ENCODE measurements around the gene ISG20.
"Not testable (repeated sequence)": the region's sequence is repeated elsewhere in the genome, so short reads cannot be mapped to it uniquely, and the experiment has no call there.

The ISG20 gene

DNA sequence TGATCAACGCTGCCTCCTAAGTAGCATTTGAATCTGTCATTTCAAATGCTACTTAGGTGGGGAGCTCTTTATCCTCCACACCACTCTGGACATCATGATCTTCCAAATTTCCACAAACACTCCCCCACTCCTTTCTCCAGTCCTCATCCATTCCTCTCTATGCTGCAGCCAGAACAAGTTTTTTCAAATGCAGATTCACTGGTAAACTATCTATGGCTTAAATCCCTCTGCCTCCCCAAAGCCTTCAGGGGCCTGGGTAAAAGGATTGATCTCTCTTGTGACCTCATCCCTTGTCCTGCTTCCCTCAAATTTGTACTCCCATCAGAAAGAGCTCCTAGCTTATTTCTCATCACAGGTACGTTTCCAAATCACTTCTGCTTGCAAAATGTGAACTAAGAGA, 19.0 kb upstream of the ISG20 start:
- DNase-seq = no peak

DNA sequence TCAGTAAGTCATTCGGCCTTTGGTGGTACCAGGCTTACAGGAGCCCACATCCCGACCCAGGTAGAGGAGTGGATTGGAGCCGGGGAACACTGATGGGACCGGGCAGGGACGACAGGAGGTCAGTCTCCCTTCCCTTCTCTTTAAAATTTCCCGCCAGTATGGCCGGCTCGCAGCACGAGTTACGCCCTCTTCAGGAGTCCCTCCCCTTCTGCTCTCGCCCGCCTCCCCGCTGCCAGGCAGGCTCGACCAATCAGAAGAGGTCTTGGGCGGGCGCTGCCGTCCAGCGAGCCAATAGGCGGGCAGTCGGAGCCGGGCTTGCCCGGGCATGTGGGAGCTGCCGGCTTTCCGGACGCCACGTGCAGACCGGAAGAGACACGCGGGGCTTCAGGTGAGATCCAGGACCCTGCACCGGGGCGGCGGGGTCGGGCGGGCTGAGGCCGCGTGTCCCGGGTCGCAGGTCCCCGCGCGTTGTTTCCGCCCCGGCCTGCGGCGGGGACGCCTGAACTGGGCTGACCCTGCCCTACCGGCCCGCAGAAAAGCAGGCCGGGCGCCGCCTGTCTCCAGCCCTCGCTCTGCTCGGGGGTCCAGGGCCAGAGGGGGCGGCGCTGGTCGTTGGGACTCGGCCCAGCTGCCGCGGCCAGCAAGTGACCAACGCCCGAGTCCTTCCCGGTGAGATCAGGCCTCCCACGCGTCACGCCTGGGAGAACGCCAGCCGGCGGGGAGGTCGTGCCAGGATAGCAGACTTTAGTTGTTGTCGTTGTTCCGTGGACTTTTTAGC, 17.6 kb upstream of the ISG20 start, which contains the start of gene AEN:
Gene AEN (plus strand): TSS at position 346 of the 778 bp plus-strand sequence. CDS start 4,870 bp downstream, outside the sequence.
- DNase-seq = peak; percentile 98

DNA sequence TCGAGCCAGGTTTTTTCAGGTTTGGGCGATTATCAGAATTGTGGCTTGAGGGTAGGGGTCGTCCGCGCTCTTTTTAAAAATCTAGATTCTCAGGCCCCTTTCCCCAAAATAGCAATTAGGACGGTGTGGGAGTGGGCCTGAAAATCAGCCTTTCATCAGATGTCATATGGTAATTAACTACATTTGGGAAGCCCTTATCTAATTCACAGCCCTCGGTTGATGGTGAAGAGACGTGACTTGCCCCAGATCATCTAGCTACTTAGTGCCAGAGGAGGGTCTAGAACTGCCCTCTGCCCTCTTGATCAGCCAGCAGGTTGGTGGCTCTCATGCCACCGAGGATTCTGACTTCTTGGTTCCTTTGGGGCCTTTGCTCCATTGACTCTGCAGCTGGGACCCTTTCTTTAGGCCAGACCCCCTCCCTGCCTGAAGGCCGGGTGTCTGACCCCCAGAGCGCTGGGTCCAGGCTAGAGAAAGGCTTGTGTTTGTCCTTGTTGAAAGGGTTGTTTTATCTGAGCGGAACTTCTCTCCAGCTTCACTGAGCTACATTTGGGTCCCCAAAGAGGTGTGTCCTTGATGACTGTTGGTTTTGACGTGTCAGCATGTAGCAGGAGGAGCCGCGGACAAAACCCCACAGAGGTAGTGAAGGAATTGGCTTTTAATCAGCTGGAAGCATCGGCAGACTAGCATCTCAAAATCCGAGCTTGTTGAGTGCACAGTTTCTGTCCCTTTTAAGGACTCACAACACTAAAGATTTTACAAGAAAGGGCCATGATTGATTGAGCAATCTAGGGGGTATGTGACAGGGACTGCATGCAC, 16.8 kb upstream of the ISG20 start:
- no peak for DNase-seq

DNA sequence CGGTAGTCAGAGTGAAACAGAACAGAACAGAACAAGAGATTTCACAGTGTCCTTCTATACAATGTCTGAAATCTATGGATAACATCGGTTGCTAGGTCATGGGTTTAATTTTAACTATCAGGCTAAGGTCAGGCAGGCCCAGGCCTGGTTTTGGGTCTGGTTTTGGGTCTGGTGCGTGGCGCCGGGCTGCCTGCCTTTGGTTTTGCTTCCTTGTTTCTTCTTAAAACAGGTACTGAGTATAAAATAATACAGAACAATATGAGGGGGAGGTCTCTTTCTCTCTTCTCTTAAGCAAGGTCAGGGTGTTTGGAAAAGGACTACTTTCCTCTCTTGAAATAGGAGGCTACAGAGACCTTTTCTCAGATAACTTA, 16.2 kb upstream of the ISG20 start:
- no peak for DNase-seq

DNA sequence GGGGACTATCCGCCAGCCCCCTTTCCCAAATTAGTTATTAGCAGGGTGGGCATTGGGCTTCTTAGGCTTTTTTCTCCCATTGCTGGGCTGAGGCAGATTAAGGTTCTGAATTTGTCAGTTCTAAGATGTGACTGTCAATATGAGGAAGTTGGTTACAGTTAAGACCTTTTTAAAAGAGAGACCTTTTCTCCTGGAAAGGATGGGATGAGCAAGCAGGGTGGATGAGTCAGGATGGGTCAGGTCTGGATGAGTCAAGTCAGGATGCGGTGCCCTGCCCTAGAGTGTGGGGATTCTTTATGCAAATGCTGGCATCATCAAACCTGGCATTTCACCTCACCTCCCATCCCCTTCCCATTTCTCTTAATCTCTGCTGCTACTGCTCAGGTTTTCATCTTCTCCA, 15.8 kb upstream of the ISG20 start:
- no peak for DNase-seq

DNA sequence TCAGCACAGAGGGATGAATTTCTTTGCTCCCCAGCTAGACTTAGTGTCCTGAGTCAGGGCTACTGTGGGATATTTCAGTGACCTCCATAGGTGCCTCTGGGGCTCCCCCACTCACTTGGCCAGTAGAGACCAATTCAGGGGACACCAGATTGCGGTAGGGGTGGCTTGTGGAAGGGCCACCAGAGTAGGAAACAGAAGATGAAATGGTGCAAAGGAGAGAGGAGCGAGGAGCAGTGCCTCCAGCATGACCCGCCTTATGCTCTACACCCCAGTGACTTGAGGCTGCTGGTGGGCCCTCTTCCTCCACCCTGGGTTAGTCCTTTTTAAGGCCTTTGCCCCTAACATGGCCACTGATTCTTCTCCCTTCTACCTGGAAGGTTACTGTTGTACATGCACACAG, 15.2 kb upstream of the ISG20 start:
- no peak for DNase-seq

DNA sequence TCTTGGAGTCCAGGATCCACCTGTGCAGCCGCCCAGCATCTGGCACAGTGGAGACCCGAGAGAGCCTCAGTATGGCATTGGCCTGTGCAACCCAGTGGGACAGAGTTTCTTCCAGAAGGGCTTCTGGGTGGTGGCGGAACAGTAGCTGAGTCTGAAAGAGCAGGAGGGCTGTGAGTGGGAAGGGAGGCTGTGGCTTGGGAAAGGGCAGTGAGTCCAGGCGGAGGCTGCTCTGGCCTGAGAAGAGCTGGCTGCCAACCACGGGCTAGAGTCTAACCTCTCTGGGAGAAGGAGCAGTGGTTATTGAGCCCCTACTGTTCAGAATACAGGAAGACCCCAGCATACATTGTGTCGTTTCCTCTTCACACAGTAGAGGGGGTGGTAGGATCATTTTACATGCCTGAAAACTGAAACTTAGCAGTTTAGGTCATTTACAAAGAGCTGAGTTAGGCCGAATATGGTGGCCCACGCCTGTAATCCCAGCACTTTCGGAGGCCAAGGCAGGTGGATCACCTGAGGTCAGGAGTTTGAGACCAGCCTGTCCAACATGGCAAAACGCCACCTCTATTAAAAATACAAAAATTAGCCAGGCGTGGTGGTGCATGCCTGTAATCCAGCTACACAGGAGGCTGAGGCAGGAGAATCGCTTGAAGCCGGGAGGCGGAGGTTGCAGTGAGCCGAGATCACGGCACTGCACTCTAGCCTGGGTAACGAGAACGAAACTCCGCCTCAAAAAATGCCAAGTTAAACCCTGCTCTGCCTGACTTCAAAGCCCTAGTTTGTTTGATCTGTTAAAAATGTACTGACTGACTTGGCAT, 14.5 kb upstream of the ISG20 start:
- no peak for DNase-seq

DNA sequence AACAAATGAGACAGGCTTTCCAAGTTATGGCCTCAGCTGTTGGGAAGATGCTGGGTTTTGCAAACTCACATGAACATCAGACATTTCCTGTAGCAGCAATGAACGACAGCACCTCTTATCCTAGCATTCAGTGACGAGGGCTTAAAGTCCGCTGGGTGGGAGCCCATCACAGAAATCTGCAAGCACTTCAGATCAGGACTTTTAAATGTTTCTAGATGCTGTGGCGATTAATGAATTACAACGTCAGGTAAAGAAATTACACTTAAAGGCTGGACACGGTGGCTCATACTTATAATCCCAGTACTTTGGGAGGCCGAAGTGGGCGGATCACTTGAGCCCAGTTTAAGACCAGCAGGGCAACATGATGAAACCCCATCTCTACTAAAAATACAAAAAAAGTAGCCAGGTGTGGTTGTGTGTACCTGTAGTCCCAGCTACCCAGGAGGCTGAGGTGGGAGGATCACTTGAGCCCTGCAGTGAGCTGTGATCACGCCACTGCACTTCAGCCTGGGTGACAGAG, 13.8 kb upstream of the ISG20 start:
- no peak for DNase-seq

DNA sequence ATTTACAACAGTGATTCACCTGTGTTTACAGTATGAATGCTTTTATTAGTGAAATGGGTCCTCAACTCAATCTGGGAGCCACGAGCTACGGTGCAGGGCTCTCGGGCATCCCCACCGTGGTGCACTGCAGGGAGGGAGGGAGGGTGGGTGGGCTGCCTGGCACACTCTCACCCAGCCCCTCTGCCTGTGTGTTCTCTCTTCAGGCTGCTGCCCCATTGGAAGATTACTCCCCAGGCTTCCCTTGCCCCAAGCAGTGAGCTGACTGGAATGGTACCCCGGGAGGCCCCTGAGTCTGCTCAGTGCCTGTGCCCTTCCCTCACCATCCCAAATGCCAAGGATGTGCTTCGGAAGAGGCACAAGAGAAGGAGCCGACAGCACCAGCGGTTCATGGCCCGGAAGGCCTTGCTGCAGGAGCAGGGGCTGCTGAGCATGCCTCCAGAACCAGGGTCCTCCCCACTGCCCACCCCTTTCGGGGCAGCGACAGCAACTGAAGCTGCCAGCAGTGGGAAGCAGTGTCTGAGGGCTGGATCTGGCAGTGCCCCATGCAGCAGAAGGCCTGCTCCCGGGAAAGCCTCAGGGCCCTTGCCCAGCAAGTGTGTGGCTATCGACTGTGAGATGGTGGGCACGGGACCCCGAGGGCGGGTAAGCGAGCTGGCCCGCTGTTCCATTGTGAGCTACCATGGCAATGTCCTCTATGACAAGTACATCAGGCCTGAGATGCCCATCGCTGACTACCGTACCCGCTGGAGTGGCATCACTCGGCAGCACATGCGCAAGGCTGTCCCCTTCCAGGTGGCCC, 12.7 kb upstream of the ISG20 start:
- DNase-seq = no peak

DNA sequence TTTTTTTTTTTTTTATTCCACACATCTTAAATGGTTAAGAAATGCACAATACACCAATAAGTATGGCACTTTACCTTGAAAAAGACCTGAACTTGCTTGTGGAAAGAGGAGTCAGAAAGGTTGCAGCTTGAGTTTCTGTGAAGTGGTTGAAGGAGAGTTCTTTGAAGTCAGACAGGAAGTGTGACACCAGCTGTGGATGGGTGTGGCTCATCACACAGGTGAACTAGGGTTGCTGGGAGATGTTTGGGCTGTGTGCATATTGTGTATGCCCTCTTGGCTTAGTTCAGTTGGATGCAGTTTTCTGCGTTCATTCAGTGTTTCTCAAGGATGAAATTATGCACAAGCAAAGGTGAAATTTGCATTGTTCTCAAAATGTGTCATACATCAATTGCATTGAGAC, 11.4 kb upstream of the ISG20 start:
- no peak for DNase-seq

DNA sequence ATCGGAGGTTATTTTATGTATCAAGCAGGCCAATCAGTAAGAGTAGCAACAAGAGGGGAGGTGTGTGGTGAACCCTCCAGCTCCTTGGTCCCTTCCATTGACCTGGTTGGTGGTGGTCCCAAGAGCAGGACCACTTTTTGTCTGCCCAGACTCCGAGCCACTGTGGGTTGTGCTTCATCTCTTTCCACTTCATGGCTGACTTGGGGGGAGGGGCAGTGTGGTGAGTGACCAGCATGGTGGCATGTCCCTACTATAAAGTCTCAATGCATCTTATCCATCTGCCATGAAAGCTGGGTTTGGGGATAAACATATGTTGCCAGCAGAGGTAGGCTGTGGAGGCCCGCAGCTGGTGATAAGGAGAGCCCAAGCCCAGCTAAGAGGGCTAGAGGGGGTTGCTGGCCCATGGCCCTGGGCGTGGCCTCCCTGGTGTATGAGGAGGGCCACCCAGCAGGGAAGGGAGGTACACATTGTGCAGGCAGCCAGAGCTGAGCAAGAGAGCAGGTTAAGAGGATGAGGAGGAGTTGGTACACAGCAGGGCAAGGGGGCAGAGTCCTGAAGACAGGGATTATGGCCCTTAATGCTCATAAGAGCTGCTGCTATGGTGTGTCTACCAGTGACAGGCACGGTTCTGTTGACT, 10.7 kb upstream of the ISG20 start:
- no peak for DNase-seq

DNA sequence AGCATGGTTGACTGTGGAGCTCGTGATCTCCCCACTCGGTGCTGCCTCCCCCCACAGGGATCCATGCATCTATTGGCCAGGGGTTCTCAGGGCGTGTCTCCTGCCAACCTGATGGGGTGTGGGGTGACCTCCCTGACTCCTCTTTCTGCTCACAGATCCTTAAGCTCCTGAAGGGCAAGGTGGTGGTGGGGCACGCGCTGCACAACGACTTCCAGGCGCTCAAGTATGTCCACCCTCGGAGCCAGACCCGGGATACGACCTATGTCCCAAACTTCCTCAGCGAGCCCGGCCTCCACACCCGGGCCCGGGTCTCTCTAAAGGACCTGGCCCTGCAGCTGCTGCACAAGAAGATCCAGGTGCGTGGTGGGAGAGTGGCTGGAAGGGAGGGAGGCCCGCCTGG, 9.7 kb upstream of the ISG20 start:
- DNase-seq = no peak

DNA sequence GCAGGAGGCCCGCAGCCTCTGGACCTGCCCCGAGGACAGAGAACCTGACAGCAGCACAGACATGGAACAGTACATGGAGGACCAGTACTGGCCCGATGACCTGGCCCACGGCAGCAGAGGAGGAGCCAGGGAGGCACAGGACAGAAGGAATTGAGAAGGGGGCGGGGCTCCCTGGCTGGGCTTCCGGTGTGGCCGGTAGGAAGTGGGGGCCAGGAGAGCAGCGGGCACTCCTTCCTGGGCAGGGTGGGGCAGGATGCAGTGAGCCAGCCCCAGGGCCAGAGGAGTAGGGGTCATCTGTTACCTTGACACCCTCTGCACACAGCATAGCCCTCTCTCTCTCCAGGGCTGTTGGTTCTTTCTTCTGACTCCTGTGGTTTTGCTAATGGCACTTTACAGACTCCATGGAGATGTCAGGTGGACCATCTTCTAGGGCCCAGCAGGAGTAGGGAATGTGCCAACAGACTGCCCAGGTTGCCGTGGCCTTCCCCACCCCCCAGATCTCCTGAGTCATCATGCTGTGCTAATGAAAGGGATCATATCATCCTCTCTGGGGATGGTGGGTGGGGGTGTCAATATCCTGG, 8.6 kb upstream of the ISG20 start:
- no peak for DNase-seq

DNA sequence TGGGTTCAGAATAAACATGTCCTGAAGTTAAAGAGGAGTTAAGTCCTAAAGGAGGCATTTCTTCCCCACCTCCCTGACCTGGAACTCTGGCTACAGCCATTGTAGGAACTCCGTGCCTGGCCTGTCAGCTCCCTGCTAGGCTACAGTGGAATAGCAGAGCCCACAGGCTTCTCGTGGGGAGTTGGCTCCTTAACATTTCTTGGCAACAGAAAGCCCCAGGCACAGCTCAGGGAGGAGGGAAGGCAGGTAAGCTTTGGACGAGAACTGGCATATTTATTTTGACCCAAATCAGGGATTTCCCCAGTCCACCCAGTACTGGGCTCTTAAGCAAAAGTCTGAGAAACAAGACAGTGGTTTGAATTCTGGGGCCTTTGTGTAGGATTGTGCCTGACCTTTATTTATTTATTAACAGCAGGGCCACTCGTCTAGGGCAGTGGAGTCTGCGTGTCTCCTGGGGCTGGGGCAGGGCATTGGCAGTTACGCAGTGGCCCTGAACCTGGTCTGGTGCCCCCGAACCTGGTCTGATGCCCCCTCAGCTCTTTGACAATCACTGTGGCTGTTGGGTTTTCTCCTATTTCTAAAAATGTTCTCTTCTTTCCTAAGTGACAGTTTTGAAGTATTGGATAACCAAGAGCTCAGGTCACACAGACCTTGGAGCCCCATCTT, 7.9 kb upstream of the ISG20 start:
- DNase-seq = no peak

DNA sequence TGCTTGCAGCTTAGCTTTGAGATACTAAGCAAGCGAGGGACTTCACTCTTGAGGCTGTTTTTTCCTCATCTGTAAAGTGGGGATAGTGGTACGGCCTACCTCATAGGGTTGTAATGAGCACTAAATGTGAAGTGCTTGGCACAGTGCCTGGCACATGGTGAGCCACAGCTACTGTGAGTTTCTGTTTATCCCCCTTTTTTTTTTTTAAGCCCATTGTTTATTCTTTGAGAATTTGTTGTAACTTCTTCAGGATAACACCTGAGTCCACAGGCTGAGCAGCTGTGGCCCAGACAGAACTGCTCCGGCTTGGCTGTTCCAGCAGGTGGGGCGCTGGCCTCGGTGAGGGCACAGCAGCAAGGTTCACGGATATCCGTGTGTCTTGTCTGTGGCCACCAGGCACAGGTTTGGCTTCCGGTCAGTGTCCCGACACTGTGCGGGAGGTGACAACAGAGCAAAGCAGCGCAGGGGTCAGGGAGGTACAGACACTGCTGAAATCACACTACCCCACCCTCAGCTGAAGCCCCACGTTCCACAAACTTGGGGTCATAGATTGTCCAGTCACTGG, 7.3 kb upstream of the ISG20 start:
- DNase-seq = no peak

DNA sequence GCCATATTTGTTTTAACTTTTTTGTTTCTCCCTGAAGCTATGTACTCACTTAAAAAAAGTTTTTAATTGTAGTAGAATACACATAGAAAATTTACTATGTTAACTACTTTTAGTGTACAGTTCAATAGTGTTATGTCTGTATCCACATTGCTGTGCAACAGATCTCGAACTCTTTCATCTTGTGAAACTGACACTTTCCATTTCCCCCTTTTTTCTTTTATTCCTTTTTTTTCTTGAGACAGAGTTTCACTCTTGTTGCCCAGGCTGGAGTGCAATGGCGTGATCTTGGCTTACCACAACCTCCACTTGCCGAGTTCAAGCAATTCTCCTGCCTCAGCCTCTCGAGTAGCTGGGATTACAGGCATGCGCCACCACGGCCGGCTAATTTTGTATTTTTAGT, 6.0 kb upstream of the ISG20 start:
- not testable (repeated sequence) for DNase-seq

DNA sequence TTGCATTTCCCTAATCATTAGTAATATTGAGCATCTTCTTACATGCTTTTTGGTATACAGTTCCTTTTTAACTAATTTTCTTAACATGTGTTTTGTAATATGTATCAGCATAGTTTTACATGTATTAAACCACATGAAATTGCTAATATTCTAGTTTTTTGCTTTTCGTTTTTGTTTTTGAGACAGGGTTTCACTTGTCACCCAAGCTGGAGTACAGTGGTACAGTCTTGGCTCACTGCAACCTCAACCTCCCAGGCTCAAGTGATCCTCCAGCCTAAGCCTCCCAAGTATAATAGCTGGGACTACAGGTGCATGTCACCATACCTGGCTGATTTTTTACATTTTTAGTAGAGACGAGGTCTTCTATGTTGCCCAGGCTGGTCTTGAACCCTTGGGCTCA, 4.4 kb upstream of the ISG20 start:
- DNase-seq = no peak

DNA sequence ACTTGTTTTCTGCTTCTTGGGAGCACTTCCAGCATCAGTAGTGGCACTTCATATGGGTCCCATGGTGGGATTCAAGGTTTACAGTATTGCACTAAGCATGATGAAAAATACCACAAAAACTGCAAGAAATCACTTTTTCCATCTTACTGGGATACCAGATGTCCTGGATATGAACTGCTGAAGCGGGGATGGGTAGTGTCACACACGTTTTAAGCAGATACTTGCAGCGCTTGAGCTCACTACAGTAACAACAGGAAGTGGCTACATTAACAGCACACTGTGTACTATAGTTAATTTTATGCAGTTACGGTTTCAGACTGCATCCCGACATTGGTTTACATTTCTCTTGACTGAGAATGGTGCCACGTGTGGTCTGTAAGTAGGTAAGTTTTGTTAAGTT, 3.5 kb upstream of the ISG20 start:
- DNase-seq = no peak

DNA sequence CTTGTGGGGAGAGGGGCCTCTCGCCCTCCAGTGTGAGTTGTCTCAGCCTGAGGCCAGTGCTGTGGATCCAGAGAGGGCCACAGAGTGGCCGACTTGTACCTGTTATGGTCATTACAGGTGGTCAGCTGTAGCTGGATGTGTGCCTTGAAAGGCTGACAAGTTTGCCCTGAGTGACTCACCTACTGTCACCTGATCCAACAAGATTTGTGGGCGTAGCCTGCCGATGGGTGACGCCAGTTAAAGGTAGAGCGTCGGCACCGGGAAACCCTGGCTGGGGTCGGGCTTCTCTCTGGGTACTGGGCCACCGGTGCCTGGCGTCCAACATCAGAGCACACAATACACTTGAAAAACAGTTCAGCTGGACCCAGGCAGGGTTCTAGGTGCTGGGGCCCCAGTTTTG, 2.8 kb upstream of the ISG20 start:
- no peak for DNase-seq

DNA sequence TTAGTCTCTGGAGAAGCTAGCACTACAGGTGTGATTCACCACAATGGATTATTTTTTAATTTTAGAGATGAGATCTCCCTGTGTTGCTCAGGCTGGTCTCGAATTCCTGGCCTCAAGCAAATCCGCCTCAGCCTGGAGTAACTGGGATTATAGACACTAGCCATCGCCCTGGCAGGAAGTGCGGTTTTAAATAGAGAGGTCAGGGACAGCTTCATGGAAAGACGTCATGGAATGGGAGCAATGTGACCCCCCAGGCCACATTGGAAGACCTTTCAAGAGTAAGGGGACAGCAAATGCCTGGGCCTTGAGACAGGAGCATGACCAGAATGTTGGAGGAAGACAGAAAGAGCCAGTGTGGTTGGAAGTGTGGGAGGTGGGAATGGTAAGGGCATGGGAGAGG, 2.2 kb upstream of the ISG20 start:
- no peak for DNase-seq

DNA sequence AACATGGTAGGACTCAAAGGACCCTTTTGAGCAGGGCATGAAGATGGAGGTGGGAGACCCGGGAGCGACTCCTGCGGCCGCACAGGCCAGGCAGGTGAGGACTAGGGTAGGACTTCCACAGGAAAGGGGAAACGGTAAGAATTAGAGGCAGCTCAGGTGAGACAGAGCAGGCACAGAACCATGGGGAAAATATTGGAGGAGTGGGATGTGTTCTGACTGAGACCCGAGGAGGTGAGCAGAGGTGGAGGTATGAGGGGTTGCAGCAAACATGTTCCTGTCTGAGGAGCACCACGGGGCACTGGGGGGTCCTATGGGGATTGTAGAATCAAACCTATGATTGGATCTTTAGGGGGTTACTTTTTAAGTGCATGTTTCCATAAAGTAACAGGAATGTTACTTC, 1.4 kb upstream of the ISG20 start:
- DNase-seq = no peak

Data from left hindlimb (tissue), 1 donor.